A375 (cell line): ENCODE measurements around the gene COQ6. TPM values are rescaled to one million over a fixed set of nuclear protein-coding genes. Genes with fewer than 3 reads are reported as not detected.

Experiments used
- small RNA-seq: library from RNA; depleted of rRNA; stranded (forward); fragments of <200 nt; gene quantifications from one replicate; pipeline ENCODE3, GENCODE V24; 2014
- total RNA-seq: library from RNA; depleted of rRNA; stranded (reverse); fragments of >200 nt; shearing (Covaris generic); gene quantifications from 2 replicates; pipeline ENCODE4 v1.2.3, GENCODE V29; 2014; rRNA removed

COQ6 gene
- total RNA-seq: 16.9 and 22.4 TPM in 2 replicates

DNA sequence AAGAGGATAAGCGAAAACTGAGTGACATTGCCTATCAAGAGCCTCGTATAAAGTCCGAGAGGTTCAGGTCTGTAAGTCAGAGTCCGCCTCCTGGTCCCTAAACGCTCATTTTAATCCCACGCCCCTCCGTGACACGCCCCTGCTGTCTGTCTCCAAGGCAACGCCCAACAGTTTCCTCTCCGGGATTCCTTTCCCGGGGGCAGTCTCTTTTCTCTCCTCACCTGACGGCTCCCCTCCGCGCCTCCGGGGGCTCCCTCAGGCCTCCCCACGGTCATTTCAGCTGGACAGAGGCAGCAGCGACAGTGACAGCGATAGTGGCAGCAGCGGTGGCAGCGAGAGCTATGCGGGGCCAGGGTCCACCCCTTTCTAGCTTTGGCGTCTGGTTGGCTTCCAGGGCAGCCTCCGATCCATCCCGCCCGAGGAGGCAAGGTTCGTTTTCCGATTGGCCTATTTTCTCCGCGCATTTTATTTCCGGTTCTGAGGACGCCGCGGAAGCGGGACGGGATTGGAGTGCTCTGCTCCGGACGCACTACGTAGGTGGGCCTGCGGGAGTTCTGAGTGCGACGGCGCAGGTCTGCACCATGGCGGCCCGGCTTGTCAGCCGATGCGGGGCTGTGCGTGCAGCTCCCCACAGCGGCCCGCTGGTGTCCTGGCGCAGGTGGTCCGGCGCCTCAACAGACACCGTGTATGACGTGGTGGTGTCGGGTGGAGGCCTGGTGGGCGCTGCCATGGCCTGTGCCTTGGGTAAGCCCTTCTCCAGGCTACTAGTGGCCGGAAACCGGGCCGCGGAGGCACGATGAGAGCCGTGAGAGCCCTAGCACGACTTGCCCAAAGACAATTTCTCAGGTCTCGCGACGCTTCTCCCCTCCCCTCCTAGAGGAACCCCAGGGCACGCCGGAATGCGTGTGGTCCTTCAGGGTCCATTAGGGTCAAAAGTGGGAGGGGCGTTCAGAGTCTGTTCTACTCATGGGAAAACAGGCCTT lies at the start of gene COQ6, which contains the start of gene FAM161B:
COQ6 (plus strand) TSS at position 551 of the 983 bp plus-strand sequence; CDS start at position 582, 31 bp downstream.
FAM161B (minus strand) TSS at position 343 of the 983 bp plus-strand sequence; CDS start at position 275, 68 bp downstream.

Small RNAs within 50 kb of the gene (small RNA-seq; reads per million reads assigned to genes)
- gene AC005480.2: not detected
- gene RF00019: not detected

Other genes starting within 250 kb of the COQ6 start
- 4.9 and 5.0 TPM in 2 replicates for gene PNMA1, start 235.9 kb upstream of the COQ6 start, total RNA-seq
- gene PTGR2, start 98.5 kb upstream of the COQ6 start, total RNA-seq: 6.4 and 11.0 TPM in 2 replicates
- 39.6 and 45.3 TPM in 2 replicates for gene ZNF410, start 63.4 kb upstream of the COQ6 start, total RNA-seq
- gene FAM161B, start 208 bp upstream of the COQ6 start, total RNA-seq: 2.1 and 2.3 TPM in 2 replicates
- gene ENTPD5, start 69.0 kb downstream of the COQ6 start, total RNA-seq: 6.1 and 7.4 TPM in 2 replicates
- 1.6 and 2.2 TPM in 2 replicates for gene BBOF1, start 69.0 kb downstream of the COQ6 start, total RNA-seq
- gene ALDH6A1, start 134.2 kb downstream of the COQ6 start, total RNA-seq: 5.4 and 7.6 TPM in 2 replicates
- 6.7 and 6.8 TPM in 2 replicates for gene LIN52, start 134.7 kb downstream of the COQ6 start, total RNA-seq